Loucy (cell line): Measurements from ENCODE around the gene ASIC5.

Experiments
- H2AFZ ChIP-seq: fragments of 200-600 bp; sonication (generic); 2 replicates; pipeline ENCODE4 v1.6.0; 2016; ENCODE audit warnings: antibody characterized with exemption, mild to moderate bottlenecking, low read length, moderate library complexity
- H3F3A ChIP-seq: fragments of 200-600 bp; 2 replicates; pipeline ENCODE4 v1.6.0; 2016; ENCODE audit warnings: antibody characterized with exemption, low read depth, mild to moderate bottlenecking
- H3K27me3 ChIP-seq: fragments of 200-600 bp; sonication (generic); 2 replicates; pipeline ENCODE4 v1.6.1; 2014; ENCODE audit warnings: low read length, mild to moderate bottlenecking; ENCODE audit not compliant: insufficient read depth, poor library complexity, severe bottlenecking
- H3K36me3 ChIP-seq: fragments of 200-600 bp; sonication (generic); 2 replicates; pipeline ENCODE4 v1.6.1; 2016; ENCODE audit warnings: low read length; ENCODE audit not compliant: insufficient read depth
- H3K4me1 ChIP-seq: fragments of 200-600 bp; sonication (generic); 2 replicates; pipeline ENCODE4 v1.5.1; 2014; ENCODE audit warnings: low read length, mild to moderate bottlenecking; ENCODE audit not compliant: insufficient read depth, poor library complexity, severe bottlenecking
- H3K4me2 ChIP-seq: fragments of 200-600 bp; sonication (generic); 2 replicates; pipeline ENCODE4 v1.6.0; 2014; ENCODE audit warnings: antibody characterized with exemption, low read length, low read depth, mild to moderate bottlenecking; ENCODE audit not compliant: poor library complexity, severe bottlenecking
- H3K4me3 ChIP-seq: fragments of 200-600 bp; sonication (generic); 2 replicates; pipeline ENCODE4 v1.5.1; 2014; ENCODE audit warnings: low read length, mild to moderate bottlenecking, mixed read lengths; ENCODE audit not compliant: poor library complexity, severe bottlenecking
- H3K79me2 ChIP-seq: fragments of 200-600 bp; sonication (generic); 2 replicates; pipeline ENCODE4 v1.6.1; 2014; ENCODE audit warnings: low read length; ENCODE audit not compliant: insufficient read depth
- H3K9ac ChIP-seq: fragments of 200-600 bp; sonication (generic); 2 replicates; pipeline ENCODE4 v1.6.0; 2014; ENCODE audit warnings: mild to moderate bottlenecking, low read depth, low read length, moderate library complexity; ENCODE audit not compliant: poor library complexity, severe bottlenecking
- H3K9me2 ChIP-seq: fragments of 200-600 bp; sonication (generic); replicated peaks from 2 replicates; pipeline ENCODE4 v1.6.1; 2016; ENCODE audit warnings: low read depth, low read length, mixed read lengths
- H3K9me3 ChIP-seq: fragments of 200-600 bp; sonication (generic); 2 replicates; pipeline ENCODE4 v1.6.1; 2014; ENCODE audit warnings: mild to moderate bottlenecking, antibody characterized with exemption, low read length, low read depth; ENCODE audit not compliant: insufficient read depth
- H4K20me1 ChIP-seq: fragments of 200-600 bp; sonication (generic); 2 replicates; pipeline ENCODE4 v1.6.0; 2014; ENCODE audit warnings: antibody characterized with exemption, low read length, mild to moderate bottlenecking; ENCODE audit not compliant: insufficient read depth, poor library complexity, severe bottlenecking
- EZH2phosphoT487 ChIP-seq: fragments of 200-600 bp; IDR thresholded peaks from 2 replicates; pipeline ENCODE4 v1.6.1; 2018; ENCODE audit warnings: antibody characterized with exemption, mild to moderate bottlenecking, moderate library complexity, borderline replicate concordance
- TF ChIP-seq, protein P1 (sequence below): fragments of 200-600 bp; sonication (generic); conservative IDR thresholded peaks from 2 replicates; pipeline ENCODE4 v1.5.1; 2014; ENCODE audit warnings: mild to moderate bottlenecking, antibody characterized with exemption, low read length

The ASIC5 gene

DNA sequence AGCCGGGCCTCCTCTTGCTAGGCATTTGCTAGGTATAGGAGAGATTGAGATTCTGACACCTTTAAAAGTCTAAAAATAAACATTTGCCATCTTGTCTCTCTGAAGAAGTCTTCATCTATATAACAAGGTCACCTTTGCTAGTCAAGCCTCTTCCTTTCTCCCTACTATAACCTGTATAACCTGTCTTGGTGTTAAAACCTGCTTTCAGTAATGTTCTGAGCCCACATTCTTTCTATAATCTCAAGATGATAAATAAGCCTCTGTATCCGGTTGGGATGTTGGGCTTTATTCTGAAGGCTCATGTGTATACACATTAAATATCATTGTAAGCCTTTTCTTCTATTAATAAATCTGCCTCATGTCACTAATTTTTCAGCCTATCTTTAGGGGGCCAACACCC is 10.2 kb downstream of the ASIC5 start:
- Histone ChIP-seq H4K20me1 (no peaks in the 10 kb centered on the region), H3K9me2 (no peaks in the 10 kb centered on the region), H3K27me3 (no peaks in the 10 kb centered on the region), H3K79me2 (no peaks in the 10 kb centered on the region), H2AFZ (no peak overlapping the region), H3K9ac (no peak overlapping the region), H3K4me2 (no peak overlapping the region), H3F3A (no peaks in the 10 kb centered on the region), H3K4me1 (no peaks in the 10 kb centered on the region), H3K9me3 (no peaks in the 10 kb centered on the region), H3K4me3 (no peak overlapping the region), H3K36me3 (no peaks in the 10 kb centered on the region)
- no peak for TF ChIP-seq EZH2phosphoT487
- TF ChIP-seq, protein P1, sequence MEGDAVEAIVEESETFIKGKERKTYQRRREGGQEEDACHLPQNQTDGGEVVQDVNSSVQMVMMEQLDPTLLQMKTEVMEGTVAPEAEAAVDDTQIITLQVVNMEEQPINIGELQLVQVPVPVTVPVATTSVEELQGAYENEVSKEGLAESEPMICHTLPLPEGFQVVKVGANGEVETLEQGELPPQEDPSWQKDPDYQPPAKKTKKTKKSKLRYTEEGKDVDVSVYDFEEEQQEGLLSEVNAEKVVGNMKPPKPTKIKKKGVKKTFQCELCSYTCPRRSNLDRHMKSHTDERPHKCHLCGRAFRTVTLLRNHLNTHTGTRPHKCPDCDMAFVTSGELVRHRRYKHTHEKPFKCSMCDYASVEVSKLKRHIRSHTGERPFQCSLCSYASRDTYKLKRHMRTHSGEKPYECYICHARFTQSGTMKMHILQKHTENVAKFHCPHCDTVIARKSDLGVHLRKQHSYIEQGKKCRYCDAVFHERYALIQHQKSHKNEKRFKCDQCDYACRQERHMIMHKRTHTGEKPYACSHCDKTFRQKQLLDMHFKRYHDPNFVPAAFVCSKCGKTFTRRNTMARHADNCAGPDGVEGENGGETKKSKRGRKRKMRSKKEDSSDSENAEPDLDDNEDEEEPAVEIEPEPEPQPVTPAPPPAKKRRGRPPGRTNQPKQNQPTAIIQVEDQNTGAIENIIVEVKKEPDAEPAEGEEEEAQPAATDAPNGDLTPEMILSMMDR, result no peak

DNA sequence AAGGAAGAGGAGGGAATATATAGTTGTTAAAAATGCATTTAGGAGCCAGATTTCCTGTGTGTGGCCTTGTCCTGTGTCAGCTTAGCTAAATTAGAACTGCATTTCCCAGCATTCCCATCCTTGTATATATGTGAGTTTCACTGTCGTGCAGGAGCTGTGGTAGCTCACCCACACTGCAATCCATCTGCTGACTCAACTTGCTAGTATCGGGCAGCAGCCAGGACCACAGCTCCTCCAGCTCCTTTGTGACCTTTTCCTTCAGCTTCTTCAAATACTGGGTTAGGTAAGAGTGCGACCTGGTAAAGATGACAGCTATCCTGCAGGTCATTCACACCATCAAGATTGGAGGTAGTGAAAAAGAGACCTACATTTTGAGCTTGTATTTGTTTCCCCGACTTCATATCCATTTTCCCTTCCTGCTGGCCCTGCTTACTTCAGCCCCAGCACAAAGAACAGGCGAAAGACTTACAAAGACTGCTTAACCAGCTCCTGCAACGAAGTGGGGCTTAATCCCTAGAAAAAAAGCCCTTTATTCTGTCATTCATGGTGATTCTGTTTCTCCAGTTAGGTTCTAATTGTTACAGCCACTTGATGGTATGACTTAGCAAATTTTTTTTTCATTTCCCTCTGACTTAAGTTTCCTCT is 11.4 kb downstream of the ASIC5 start:
- Histone ChIP-seq H3K79me2 (no peaks in the 10 kb centered on the region), H3K4me3 (no peak overlapping the region), H3K4me2 (no peak overlapping the region), H3K9me3 (no peaks in the 10 kb centered on the region), H3K36me3 (no peaks in the 10 kb centered on the region), H3K9me2 (no peaks in the 10 kb centered on the region), H3K9ac (no peak overlapping the region), H3F3A (no peaks in the 10 kb centered on the region), H3K27me3 (no peaks in the 10 kb centered on the region), H4K20me1 (no peaks in the 10 kb centered on the region), H3K4me1 (no peaks in the 10 kb centered on the region), H2AFZ (no peak overlapping the region)
- TF ChIP-seq, protein P1, result no peak
- no peak for TF ChIP-seq EZH2phosphoT487

DNA sequence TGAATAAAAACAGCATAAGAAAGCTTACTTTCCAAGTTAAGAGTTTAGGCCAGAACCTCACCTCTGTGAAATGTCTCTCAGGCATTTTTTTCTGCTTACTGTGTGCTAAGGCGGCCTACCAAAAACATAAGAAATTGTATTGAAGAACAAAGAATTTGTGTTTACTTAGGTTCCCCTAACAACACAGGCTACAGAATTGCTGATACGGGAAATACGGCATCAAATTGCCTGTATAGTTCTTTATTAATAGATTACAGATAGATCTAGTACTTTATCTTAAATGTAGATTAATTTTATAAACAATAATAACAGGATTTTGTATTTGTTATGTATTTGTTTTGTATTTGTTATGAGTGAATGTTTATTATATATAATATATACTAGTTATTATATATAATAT is 12.9 kb downstream of the ASIC5 start:
- TF ChIP-seq, protein P1, result no peak
- TF ChIP-seq EZH2phosphoT487, result no peak
- no peaks in the 10 kb centered on the region for H3K4me1 ChIP-seq
- H3K4me2 ChIP-seq, result no peak overlapping the region

More for the DNA sequence above, 12.9 kb downstream of the ASIC5 start:
- Histone ChIP-seq H3K27me3 (no peaks in the 10 kb centered on the region), H2AFZ (no peak overlapping the region), H3F3A (no peaks in the 10 kb centered on the region), H3K9me3 (no peaks in the 10 kb centered on the region), H3K4me3 (no peak overlapping the region), H3K9ac (no peak overlapping the region), H3K9me2 (no peaks in the 10 kb centered on the region), H3K79me2 (no peaks in the 10 kb centered on the region), H4K20me1 (no peaks in the 10 kb centered on the region), H3K36me3 (no peaks in the 10 kb centered on the region)
